Fibroblast of lung (primary cell): ENCODE results near the gene ZNRF4. TPM values are rescaled to one million over a fixed set of nuclear protein-coding genes. Genes with fewer than 3 reads are reported as not detected.

Source experiments
- DNase-seq, 2 donors: peaks; one replicate each; pipeline versions ENCODE4 v3.0.0 to v3.0.0-alpha.2; 2010; ENCODE audit warnings: low read depth in 2 of 2
- H2AFZ ChIP-seq: 2 replicates; pipeline ENCODE4 v1.5.1; 2012; ENCODE audit warnings: low read length, control low read depth, inconsistent platforms
- H3K27ac ChIP-seq: 2 replicates; pipeline ENCODE4 v1.5.1; 2011; ENCODE audit warnings: low read length, control low read depth; ENCODE audit not compliant: insufficient read depth
- H3K27me3 ChIP-seq: 2 replicates; pipeline ENCODE4 v1.5.1; 2011; ENCODE audit warnings: mild to moderate bottlenecking, low read length; ENCODE audit not compliant: control insufficient read depth, insufficient read depth
- H3K36me3 ChIP-seq: 2 replicates; pipeline ENCODE4 v1.5.1; 2011; ENCODE audit warnings: low read length; ENCODE audit not compliant: control insufficient read depth, insufficient read depth
- H3K4me1 ChIP-seq: 2 replicates; pipeline ENCODE4 v1.5.1; 2011; ENCODE audit warnings: low read length; ENCODE audit not compliant: control insufficient read depth, insufficient read depth; ENCODE audit errors: extremely low read depth
- H3K4me2 ChIP-seq: 2 replicates; pipeline ENCODE4 v1.5.1; 2011; ENCODE audit warnings: low read length, control low read depth; ENCODE audit not compliant: insufficient read depth; ENCODE audit errors: extremely low read depth
- H3K4me3 ChIP-seq, 4 experiments: fragments of 200-600 bp in 1 of 4; sonication (generic) in 1 of 4; replicated peaks in 1 of 4; 2 replicates each; pipeline ENCODE4 v1.5.1; 2011 to 2016; ENCODE audit warnings: low read length in 4 of 4, low read depth in 3 of 4, mild to moderate bottlenecking in 3 of 4, control low read depth in 2 of 4, inconsistent platforms in 1 of 4, mixed read lengths in 1 of 4; ENCODE audit not compliant: insufficient read depth in 1 of 4; ENCODE audit errors: control extremely low read depth in 1 of 4
- H3K79me2 ChIP-seq: 2 replicates; pipeline ENCODE4 v1.5.1; 2012; ENCODE audit warnings: mild to moderate bottlenecking, low read length, inconsistent platforms; ENCODE audit not compliant: control insufficient read depth, insufficient read depth
- H3K9ac ChIP-seq: 2 replicates; pipeline ENCODE4 v1.5.1; 2011; ENCODE audit warnings: mild to moderate bottlenecking, low read length, control low read depth; ENCODE audit not compliant: insufficient read depth
- H3K9me3 ChIP-seq: 2 replicates; pipeline ENCODE4 v1.5.1; 2012; ENCODE audit warnings: low read depth, low read length; ENCODE audit not compliant: control insufficient read depth, insufficient read depth
- H4K20me1 ChIP-seq: 2 replicates; pipeline ENCODE4 v1.5.1; 2011; ENCODE audit warnings: low read length; ENCODE audit not compliant: control insufficient read depth, insufficient read depth; ENCODE audit errors: extremely low read depth
- EZH2 ChIP-seq: IDR thresholded peaks from 2 replicates; pipeline ENCODE4 v1.5.1; 2012; ENCODE audit warnings: low read length, control low read depth, mild to moderate bottlenecking; ENCODE audit errors: missing control alignments
- polyA plus RNA-seq, 2 donors: library from polyadenylated mRNA; depleted of rRNA in 1 of 2; stranded (reverse) in 1 of 2; unstranded in 1 of 2; fragments of >200 nt; gene quantifications; 2 replicates each; pipeline ENCODE4 v1.2.1, GENCODE V29; 2011 to 2012; ENCODE audit warnings: missing spikeins in 1 of 2
- total RNA-seq: library from RNA; depleted of rRNA; stranded (reverse); fragments of >200 nt; gene quantifications from 2 replicates; pipeline ENCODE4 v1.2.1, GENCODE V29; 2014
- TF ChIP-seq, protein P1 (sequence below), 2 donors: IDR thresholded peaks in 1 of 2; conservative IDR thresholded peaks in 1 of 2; 1 replicate in 1 of 2; 2 replicates in 1 of 2; pipeline ENCODE4 v1.5.1; 2011 to 2012; ENCODE audit warnings: low read length in 2 of 2, control low read depth in 1 of 2, inconsistent platforms in 1 of 2, low read depth in 1 of 2, mild to moderate bottlenecking in 1 of 2

Gene ZNRF4
- total and polyA plus RNA-seq, 2 donors (not counting 1 experiment from before 2014, with no cell fraction given): not detected

DNA sequence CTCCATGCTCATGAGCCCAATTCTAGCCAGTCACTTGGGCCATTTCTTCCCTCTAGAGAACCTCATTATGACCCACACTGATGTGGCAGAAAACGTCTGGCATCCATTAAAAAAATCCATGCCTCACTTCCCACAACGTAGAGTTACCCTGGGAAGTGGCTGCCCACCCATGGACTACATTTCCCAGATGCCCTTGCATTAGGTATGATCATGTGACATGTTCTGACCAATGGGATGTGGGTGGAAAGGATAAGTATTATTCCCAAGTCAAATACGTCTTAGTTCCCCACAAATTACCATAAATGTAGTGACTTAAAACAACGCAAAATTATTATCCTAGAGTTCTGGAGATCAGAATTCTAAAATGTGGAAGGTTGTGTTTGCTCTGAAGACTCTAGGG lies 47.9 kb upstream of the ZNRF4 start:
- no peak overlapping the region for H3K27ac ChIP-seq
- peak; percentile 8 to 12 for DNase-seq
- no peak for TF ChIP-seq EZH2
- TF ChIP-seq, protein P1, sequence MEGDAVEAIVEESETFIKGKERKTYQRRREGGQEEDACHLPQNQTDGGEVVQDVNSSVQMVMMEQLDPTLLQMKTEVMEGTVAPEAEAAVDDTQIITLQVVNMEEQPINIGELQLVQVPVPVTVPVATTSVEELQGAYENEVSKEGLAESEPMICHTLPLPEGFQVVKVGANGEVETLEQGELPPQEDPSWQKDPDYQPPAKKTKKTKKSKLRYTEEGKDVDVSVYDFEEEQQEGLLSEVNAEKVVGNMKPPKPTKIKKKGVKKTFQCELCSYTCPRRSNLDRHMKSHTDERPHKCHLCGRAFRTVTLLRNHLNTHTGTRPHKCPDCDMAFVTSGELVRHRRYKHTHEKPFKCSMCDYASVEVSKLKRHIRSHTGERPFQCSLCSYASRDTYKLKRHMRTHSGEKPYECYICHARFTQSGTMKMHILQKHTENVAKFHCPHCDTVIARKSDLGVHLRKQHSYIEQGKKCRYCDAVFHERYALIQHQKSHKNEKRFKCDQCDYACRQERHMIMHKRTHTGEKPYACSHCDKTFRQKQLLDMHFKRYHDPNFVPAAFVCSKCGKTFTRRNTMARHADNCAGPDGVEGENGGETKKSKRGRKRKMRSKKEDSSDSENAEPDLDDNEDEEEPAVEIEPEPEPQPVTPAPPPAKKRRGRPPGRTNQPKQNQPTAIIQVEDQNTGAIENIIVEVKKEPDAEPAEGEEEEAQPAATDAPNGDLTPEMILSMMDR (conservative IDR thresholded peaks at IDR 0.05 in 1 of 2, IDR thresholded peaks at IDR 0.05 in 1 of 2; ENCODE audit: low read depth in 1 of 2, low read length in 2 of 2): no peak
- H2AFZ ChIP-seq: no peak overlapping the region
- no peak overlapping the region for H3K4me3 ChIP-seq
- H4K20me1 ChIP-seq: no peaks in the 10 kb centered on the region
- no peaks in the 10 kb centered on the region for H3K9me3 ChIP-seq
- no peak overlapping the region for H3K4me2 ChIP-seq
- no peak overlapping the region for H3K9ac ChIP-seq
- H3K36me3 ChIP-seq: no peaks in the 10 kb centered on the region
- no peaks in the 10 kb centered on the region for H3K27me3 ChIP-seq
- H3K4me1 ChIP-seq: no peaks in the 10 kb centered on the region
- no peaks in the 10 kb centered on the region for H3K79me2 ChIP-seq

DNA sequence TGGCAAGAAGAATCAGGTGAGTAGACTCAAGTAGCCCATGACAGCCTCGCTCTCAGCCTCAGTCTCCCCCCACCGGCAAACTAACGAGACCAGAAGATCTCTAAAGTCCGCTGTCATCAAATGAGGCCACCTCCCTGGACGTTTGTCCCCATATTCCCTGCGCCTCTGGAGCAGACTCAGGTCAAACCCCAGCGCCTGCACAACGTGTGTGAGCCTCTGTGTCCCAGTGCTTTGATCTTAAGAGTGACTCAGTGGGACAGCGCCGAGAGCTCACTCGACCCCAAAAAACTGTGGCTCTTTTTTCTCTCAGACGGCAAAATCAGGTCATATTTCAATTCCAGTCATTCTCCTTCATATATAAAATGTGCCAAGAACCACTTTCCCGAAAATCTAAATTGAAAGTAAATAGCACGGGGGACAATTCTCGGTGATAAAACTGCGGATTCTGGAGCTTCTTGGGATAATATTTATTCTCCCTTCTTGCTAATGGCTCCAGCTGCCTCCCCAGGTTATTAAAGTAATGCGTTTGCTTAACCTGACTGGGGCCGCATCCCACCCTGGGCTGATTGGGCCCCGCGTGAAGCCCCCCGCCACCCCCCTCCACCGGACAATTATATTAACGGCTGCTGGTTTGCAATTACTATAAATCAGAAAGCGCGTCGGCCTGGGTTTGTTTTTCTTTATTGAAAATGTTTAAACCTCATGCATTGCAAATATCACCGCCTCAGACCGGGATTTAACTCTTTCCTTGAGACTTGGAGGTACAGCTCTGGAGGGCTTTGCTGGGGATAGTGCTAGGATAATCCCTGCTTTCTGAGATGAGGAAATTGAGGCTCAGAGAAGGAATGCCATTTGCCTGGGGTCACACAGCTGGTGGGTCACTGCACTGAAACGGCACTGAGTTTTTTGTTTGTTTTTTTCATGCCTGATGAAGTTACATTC lies 37.5 kb upstream of the ZNRF4 start:
- DNase-seq: no peak
- H3K36me3 ChIP-seq: no peaks in the 10 kb centered on the region
- peaks cover 8% of the 10 kb centered on the region for H3K27me3 ChIP-seq
- peak overlapping the region in 1 of 4 experiments; percentile 28 for H3K4me3 ChIP-seq
- no peak overlapping the region for H3K9ac ChIP-seq
- no peak overlapping the region for H2AFZ ChIP-seq
- no peaks in the 10 kb centered on the region for H3K79me2 ChIP-seq
- no peak overlapping the region for H3K27ac ChIP-seq
- no peak overlapping the region for H3K4me2 ChIP-seq
- no peaks in the 10 kb centered on the region for H3K9me3 ChIP-seq
- H4K20me1 ChIP-seq: no peaks in the 10 kb centered on the region
- no peaks in the 10 kb centered on the region for H3K4me1 ChIP-seq
- TF ChIP-seq EZH2: no peak
- TF ChIP-seq, protein P1 (conservative IDR thresholded peaks at IDR 0.05 in 1 of 2, IDR thresholded peaks at IDR 0.05 in 1 of 2; ENCODE audit: low read depth in 1 of 2, low read length in 2 of 2): no peak

DNA sequence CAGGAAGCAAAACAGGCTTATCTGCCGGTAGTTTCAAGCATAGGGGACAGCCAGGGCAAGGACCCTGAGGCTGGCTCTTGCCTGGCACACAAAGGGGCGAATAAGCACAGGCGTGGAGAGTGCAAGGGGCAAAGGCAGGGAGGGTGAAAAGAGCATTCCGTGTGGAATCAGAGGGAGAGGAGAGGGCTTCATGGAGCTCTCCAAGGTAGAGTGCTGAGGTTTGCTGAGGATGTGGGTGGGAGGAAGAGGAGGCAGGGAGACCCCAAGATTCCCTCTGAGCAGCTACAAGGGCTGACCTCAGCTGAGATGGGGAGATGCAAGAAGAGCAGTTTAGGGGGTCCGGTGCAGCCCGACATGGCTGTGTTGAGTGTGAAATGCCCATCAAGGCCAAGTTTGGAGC lies 36.5 kb upstream of the ZNRF4 start:
- H3K4me3 ChIP-seq: no peak overlapping the region
- H3K9me3 ChIP-seq: no peaks in the 10 kb centered on the region
- H4K20me1 ChIP-seq: no peaks in the 10 kb centered on the region
- H3K27me3 ChIP-seq: peaks cover 8% of the 10 kb centered on the region
- no peaks in the 10 kb centered on the region for H3K4me1 ChIP-seq
- no peak overlapping the region for H2AFZ ChIP-seq
- H3K4me2 ChIP-seq: no peak overlapping the region
- no peaks in the 10 kb centered on the region for H3K36me3 ChIP-seq
- H3K79me2 ChIP-seq: no peaks in the 10 kb centered on the region
- no peak overlapping the region for H3K9ac ChIP-seq
- no peak for DNase-seq
- no peak overlapping the region for H3K27ac ChIP-seq
- TF ChIP-seq, protein P1 (conservative IDR thresholded peaks at IDR 0.05 in 1 of 2, IDR thresholded peaks at IDR 0.05 in 1 of 2; ENCODE audit: low read depth in 1 of 2, low read length in 2 of 2): no peak
- TF ChIP-seq EZH2: no peak
